H1 (cell line): ENCODE measurements around the gene RAD52. TPM values are rescaled to one million over a fixed set of nuclear protein-coding genes. Genes with fewer than 3 reads are reported as not detected.

Source experiments
- CTCF ChIA-PET: fragments of 300-600 bp; sonication (Branson Sonifier 250); formaldehyde crosslinking; loops from one replicate; lab custom pipeline; 2021; ENCODE audit not compliant: partially characterized antibody; lab: Charles Lee
- POLR2A ChIA-PET: fragments of 300-600 bp; sonication (Branson Sonifier 250); formaldehyde crosslinking; loops from one replicate; lab custom pipeline; 2021; ENCODE audit warnings: inconsistent platforms; ENCODE audit not compliant: partially characterized antibody; lab: Charles Lee
- DNase-seq, 2 experiments: peaks; one replicate each; pipeline versions ENCODE4 v3.0.0 to v3.0.0-alpha.2; 2010 to 2022; ENCODE audit warnings: low spot score in 2 of 2, low read depth in 1 of 2, mixed read lengths in 1 of 2
- FAIRE-seq: peaks from 2 replicates; lab custom pipeline; 2011; peaks lifted over from hg19 to GRCh38; lab: Jason Lieb, UNC
- H2AFZ ChIP-seq: 2 replicates; pipeline ENCODE4 v1.8.1; 2012; ENCODE audit warnings: low read length, inconsistent platforms
- H2AK5ac ChIP-seq: 2 replicates; pipeline ENCODE4 v1.6.1; 2013; ENCODE audit warnings: low read depth, low read length
- H2BK120ac ChIP-seq: replicated peaks from 2 replicates; pipeline ENCODE3; 2013; ENCODE audit warnings: low read depth, low read length, inconsistent platforms
- H2BK12ac ChIP-seq: 2 replicates; pipeline ENCODE4 v1.6.1; 2013; ENCODE audit warnings: low read depth, low read length
- H2BK15ac ChIP-seq: 2 replicates; pipeline ENCODE4 v1.6.1; 2013; ENCODE audit warnings: low read length
- H2BK20ac ChIP-seq: 2 replicates; pipeline ENCODE4 v1.6.1; 2013; ENCODE audit warnings: low read length
- H2BK5ac ChIP-seq: 2 replicates; pipeline ENCODE4 v1.6.1; 2013; ENCODE audit warnings: low read depth, low read length
- H3K14ac ChIP-seq: 2 replicates; pipeline ENCODE4 v1.6.1; 2013; ENCODE audit warnings: inconsistent platforms; ENCODE audit not compliant: insufficient read length
- H3K18ac ChIP-seq: 2 replicates; pipeline ENCODE4 v1.6.1; 2013; ENCODE audit warnings: low read length; ENCODE audit errors: extremely low read depth
- H3K23ac ChIP-seq: 2 replicates; pipeline ENCODE4 v1.6.1; 2013; ENCODE audit warnings: inconsistent platforms; ENCODE audit not compliant: insufficient read length
- H3K23me2 ChIP-seq: 2 replicates; pipeline ENCODE4 v1.6.1; 2013; ENCODE audit warnings: low read depth, low read length
- H3K27ac ChIP-seq: 2 replicates; pipeline ENCODE4 v1.6.1; 2011; ENCODE audit warnings: low read depth, low read length, inconsistent platforms
- H3K27me3 ChIP-seq, 4 experiments: replicated peaks in 1 of 4; 1 replicate in 1 of 4; 2 replicates in 3 of 4; pipeline versions ENCODE4 v1.6.1 to v1.8.1; 2011 to 2013; ENCODE audit warnings: low read length in 3 of 4, mild to moderate bottlenecking in 3 of 4, inconsistent platforms in 2 of 4, mixed read lengths in 2 of 4, moderate library complexity in 1 of 4; ENCODE audit not compliant: control insufficient read depth in 3 of 4, insufficient read depth in 3 of 4; ENCODE audit errors: extremely low read depth in 1 of 4
- H3K36me3 ChIP-seq, 4 experiments: 2 replicates each; pipeline versions ENCODE4 v1.6.1 to v1.8.1; 2011 to 2013; ENCODE audit warnings: mild to moderate bottlenecking in 4 of 4, low read length in 3 of 4, moderate library complexity in 2 of 4, control low read depth in 1 of 4, inconsistent platforms in 1 of 4; ENCODE audit not compliant: insufficient read depth in 4 of 4, control insufficient read depth in 2 of 4
- H3K4ac ChIP-seq: replicated peaks from 2 replicates; pipeline ENCODE3; 2013; ENCODE audit warnings: low read length, low read depth, mixed read lengths, inconsistent platforms; ENCODE audit not compliant: insufficient read length
- H3K4me1 ChIP-seq, 4 experiments: replicated peaks in 1 of 4; 1 replicate in 1 of 4; 2 replicates in 3 of 4; pipeline versions ENCODE4 v1.6.1 to v1.8.1; 2011 to 2013; ENCODE audit warnings: low read length in 3 of 4, inconsistent platforms in 2 of 4, mixed read lengths in 1 of 4; ENCODE audit not compliant: insufficient read depth in 4 of 4, control insufficient read depth in 3 of 4
- H3K4me2 ChIP-seq, 2 experiments: 2 replicates each; pipeline versions ENCODE4 v1.6.1 to v1.8.1; 2011 to 2013; ENCODE audit warnings: low read depth in 2 of 2, low read length in 2 of 2, control low read depth in 1 of 2, inconsistent platforms in 1 of 2, mild to moderate bottlenecking in 1 of 2; ENCODE audit not compliant: insufficient read depth in 1 of 2
- H3K4me3 ChIP-seq, 4 experiments: fragments of 200-600, 300-600 bp in 1 of 4; sonication (generic), shearing (Covaris generic), sonication (Bioruptor Twin) in 1 of 4; 2 replicates each; pipeline versions ENCODE4 v1.5.1 to v1.8.1; 2011 to 2016; ENCODE audit warnings: low read length in 4 of 4, low read depth in 3 of 4, control low read depth in 2 of 4, inconsistent platforms in 2 of 4, mild to moderate bottlenecking in 2 of 4, mixed read lengths in 1 of 4, moderate library complexity in 1 of 4; ENCODE audit not compliant: insufficient read depth in 2 of 4; ENCODE audit errors: extremely low read depth in 1 of 4
- H3K56ac ChIP-seq: replicated peaks from 2 replicates; pipeline ENCODE3; 2013; ENCODE audit warnings: low read depth, mild to moderate bottlenecking, mixed read lengths, low read length, inconsistent platforms; ENCODE audit not compliant: insufficient read length
- H3K79me1 ChIP-seq: 2 replicates; pipeline ENCODE4 v1.6.1; 2013; ENCODE audit warnings: low read depth, low read length, control low read depth
- H3K79me2 ChIP-seq, 2 experiments: 2 replicates each; pipeline versions ENCODE4 v1.6.1 to v1.8.1; 2012 to 2013; ENCODE audit warnings: low read length in 2 of 2, mild to moderate bottlenecking in 2 of 2, inconsistent platforms in 1 of 2; ENCODE audit not compliant: insufficient read depth in 2 of 2, control insufficient read depth in 1 of 2
- H3K9ac ChIP-seq, 4 experiments: replicated peaks in 1 of 4; 1 replicate in 1 of 4; 2 replicates in 3 of 4; pipeline versions ENCODE4 v1.6.1 to v1.8.1; 2011 to 2013; ENCODE audit warnings: low read depth in 3 of 4, low read length in 3 of 4, control low read depth in 2 of 4, mild to moderate bottlenecking in 2 of 4, moderate library complexity in 2 of 4, inconsistent platforms in 1 of 4; ENCODE audit errors: extremely low read depth in 1 of 4
- H3K9me3 ChIP-seq, 2 experiments: 2 replicates each; pipeline versions ENCODE4 v1.6.1 to v1.8.1; 2012 to 2013; ENCODE audit warnings: mild to moderate bottlenecking in 2 of 2, moderate library complexity in 2 of 2, control low read depth in 1 of 2, inconsistent platforms in 1 of 2, low read depth in 1 of 2, low read length in 1 of 2, mixed read lengths in 1 of 2; ENCODE audit not compliant: insufficient read depth in 2 of 2
- H4K20me1 ChIP-seq, 2 experiments: replicated peaks in 1 of 2; 2 replicates each; pipeline versions ENCODE3 to v1.8.1; 2011 to 2013; ENCODE audit warnings: inconsistent platforms in 2 of 2, low read length in 2 of 2, mild to moderate bottlenecking in 1 of 2; ENCODE audit not compliant: insufficient read depth in 2 of 2, control insufficient read depth in 1 of 2
- H4K5ac ChIP-seq: 2 replicates; pipeline ENCODE4 v1.6.1; 2013; ENCODE audit warnings: low read length, low read depth, mixed read lengths, inconsistent platforms; ENCODE audit not compliant: insufficient read length
- H4K8ac ChIP-seq: 2 replicates; pipeline ENCODE4 v1.8.0; 2013; ENCODE audit warnings: mild to moderate bottlenecking, moderate library complexity, low read length, inconsistent platforms; ENCODE audit not compliant: insufficient read depth; ENCODE audit errors: extremely low read depth
- H4K91ac ChIP-seq: replicated peaks from 2 replicates; pipeline ENCODE3; 2013; ENCODE audit warnings: low read length, mixed read lengths, inconsistent platforms; ENCODE audit not compliant: insufficient read length
- CBX5 ChIP-seq: fragments of 300-800, 300-1000 bp; sonication (generic); IDR thresholded peaks from 2 replicates; pipeline ENCODE4 v1.7.1; 2016; ENCODE audit warnings: antibody characterized with exemption, low read length, low read depth
- CHD1 ChIP-seq: IDR thresholded peaks from 2 replicates; pipeline ENCODE4 v1.6.1; 2012; ENCODE audit warnings: low read depth, low read length, improper control_type of control experiment
- EGR1 ChIP-seq: IDR thresholded peaks from 2 replicates; pipeline ENCODE4 v1.6.1; 2011; ENCODE audit warnings: low read depth, low read length, borderline replicate concordance
- GTF2F1 ChIP-seq: IDR thresholded peaks from 2 replicates; pipeline ENCODE4 v1.6.1; 2012; ENCODE audit warnings: low read depth, low read length, improper control_type of control experiment, borderline replicate concordance
- KDM1A ChIP-seq: fragments of 200-600, 300-600 bp; sonication (generic); IDR thresholded peaks from 2 replicates; pipeline ENCODE4 v1.7.1; 2016; ENCODE audit warnings: mild to moderate bottlenecking, low read length, borderline replicate concordance
- NRF1 ChIP-seq: IDR thresholded peaks from 2 replicates; pipeline ENCODE4 v1.6.1; 2011; ENCODE audit warnings: mild to moderate bottlenecking, low read depth, low read length, improper control_type of control experiment
- SP4 ChIP-seq: IDR thresholded peaks from 2 replicates; pipeline ENCODE4 v1.6.1; 2012; ENCODE audit warnings: low read length, inconsistent platforms
- TCF12 ChIP-seq: IDR thresholded peaks from 2 replicates; pipeline ENCODE4 v1.6.1; 2011; ENCODE audit warnings: low read depth, mild to moderate bottlenecking, low read length
- WGBS, 2 experiments: shearing (Covaris generic) in 1 of 2; methylation state at CpG; one replicate each; pipeline versions ENCODE4 v1.1.6 to v1.1.7; 2013 to 2015; ENCODE audit warnings: low lambda C conversion rate in 2 of 2, mixed read lengths in 2 of 2, inconsistent platforms in 1 of 2, low coverage in 1 of 2, missing lambda C conversion rate in 1 of 2; ENCODE audit not compliant: insufficient replicate concordance in 2 of 2, insufficient coverage in 1 of 2, insufficient read length in 1 of 2; ENCODE audit errors: extremely low coverage in 1 of 2, missing lambda C conversion rate in 1 of 2; 5-methylcytosine and 5-hydroxymethylcytosine counted together
- polyA plus RNA-seq, 7 experiments: library from polyadenylated mRNA; depleted of rRNA in 3 of 7; stranded (reverse) in 5 of 7; unstranded in 2 of 7; fragments of >200 nt in 5 of 7; fragments of 200-250 nt in 2 of 7; gene quantifications; 1 replicate in 5 of 7; 2 replicates in 1 of 7; 4 replicates in 1 of 7; pipeline versions ENCODE4 v1.2.1 to v1.2.3, GENCODE V29; 2011 to 2013; ENCODE audit warnings: missing spikeins in 2 of 7, mixed read lengths in 2 of 7
- total RNA-seq: library from RNA; stranded (reverse); fragmentation: NEBNext Ultra II Directional; extraction: Animal tissue kit (Norgen Biotek cat#: 25700); gene quantifications from 2 replicates; pipeline ENCODE4 v1.2.1, GENCODE V29; 2021
- TF ChIP-seq, protein P1 (sequence below): IDR thresholded peaks from 2 replicates; pipeline ENCODE4 v1.6.1; 2012; ENCODE audit warnings: inconsistent platforms
- TF ChIP-seq, protein P2 (sequence below): IDR thresholded peaks from 2 replicates; pipeline ENCODE4 v1.6.1; 2011; ENCODE audit warnings: low read depth, mild to moderate bottlenecking, low read length; ENCODE audit not compliant: insufficient read depth

RAD52 gene
- total and polyA plus RNA-seq, 2 of the 8 experiments (the other 6 are each of a cell fraction or from before 2014, with no cell fraction given): 12.5 to 14.3 TPM

DNA sequence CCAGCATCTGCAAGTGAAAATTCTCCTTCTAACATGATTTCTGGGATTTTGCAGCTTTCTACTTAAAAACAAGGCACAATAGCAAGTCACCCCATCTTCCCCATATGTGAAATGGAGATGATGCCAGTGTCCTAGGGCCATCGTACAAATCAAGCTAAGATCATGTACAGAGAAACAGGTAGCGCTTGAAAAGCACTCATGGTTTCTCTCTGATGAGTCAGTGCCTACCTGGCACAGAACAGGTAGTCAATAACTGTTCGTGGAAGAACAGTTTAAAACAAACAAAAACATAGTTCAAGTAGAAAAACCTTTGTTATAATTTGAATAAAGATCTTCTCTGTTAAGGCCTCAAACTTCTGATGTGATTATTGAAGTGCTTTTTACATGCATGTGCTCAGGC is 46.9 kb downstream of the RAD52 start:
- Histone ChIP-seq H3K4me3 (no peak overlapping the region), H3K9ac (no peak overlapping the region), H2BK120ac (no peak overlapping the region), H4K5ac (no peak overlapping the region), H3K4ac (no peak overlapping the region), H2BK20ac (no peak overlapping the region), H3K9me3 (no peaks in the 10 kb centered on the region), H2BK15ac (no peak overlapping the region), H2AK5ac (no peak overlapping the region), H2AFZ (no peak overlapping the region), H3K79me1 (no peaks in the 10 kb centered on the region; the same call in 1 of the 2 replicates), H4K91ac (no peak overlapping the region), H3K23me2 (no peaks in the 10 kb centered on the region; the same call in 1 of the 2 replicates), H3K36me3 (peaks cover 11 to 68% (median 42%) of the 10 kb centered on the region in 4 experiments; a peak in 7 of 8 replicates), H4K8ac (no peak overlapping the region), H3K27ac (no peak overlapping the region), H3K14ac (no peak overlapping the region), H3K79me2 (no peaks in the 10 kb centered on the region), H3K4me1 (no peaks in the 10 kb centered on the region), H3K23ac (no peak overlapping the region), H2BK5ac (no peak overlapping the region), H3K18ac (no peak overlapping the region), H2BK12ac (no peak overlapping the region), H3K4me2 (no peak overlapping the region), H3K27me3 (no peaks in the 10 kb centered on the region), H4K20me1 (peaks cover 4 to 8% of the 10 kb centered on the region in 2 experiments), H3K56ac (no peak overlapping the region)
- FAIRE-seq (no peak), DNase-seq (no peak)
- TF ChIP-seq EGR1 (no peak), TCF12 (no peak), SP4 (no peak), CHD1 (no peak), GTF2F1 (no peak), KDM1A (no peak), CBX5 (no peak), NRF1 (no peak)
- TF ChIP-seq, protein P1, sequence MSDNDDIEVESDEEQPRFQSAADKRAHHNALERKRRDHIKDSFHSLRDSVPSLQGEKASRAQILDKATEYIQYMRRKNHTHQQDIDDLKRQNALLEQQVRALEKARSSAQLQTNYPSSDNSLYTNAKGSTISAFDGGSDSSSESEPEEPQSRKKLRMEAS: no peak
- TF ChIP-seq, protein P2, sequence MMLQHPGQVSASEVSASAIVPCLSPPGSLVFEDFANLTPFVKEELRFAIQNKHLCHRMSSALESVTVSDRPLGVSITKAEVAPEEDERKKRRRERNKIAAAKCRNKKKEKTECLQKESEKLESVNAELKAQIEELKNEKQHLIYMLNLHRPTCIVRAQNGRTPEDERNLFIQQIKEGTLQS: no peak
- WGBS, 2 experiments: 87% methylated on average over 3 of the region's 3 CpGs; no CpG with 5 or more reads in 1 of the 2 experiments
- ChIA-PET POLR2A (no interaction called here), CTCF (no interaction called here)
